A673 (cell line): Measurements from ENCODE around the gene C4B. TPM values are rescaled to one million over a fixed set of nuclear protein-coding genes. Genes with fewer than 3 reads are reported as not detected.

Experiments used
- BruUV-seq: library from RNA; stranded (reverse); fragments of 400-500 nt; replicated peaks from 2 replicates; lab custom pipeline; 2021; lab: Mats Ljungman, UMichigan
- CTCF ChIA-PET: fragments of 300-600 bp; sonication (Branson Sonifier 250); formaldehyde crosslinking; loops from one replicate; lab custom pipeline; 2022; ENCODE audit warnings: antibody characterized with exemption; lab: Charles Lee
- POLR2A ChIA-PET: fragments of 300-600 bp; sonication (Branson Sonifier 250); formaldehyde crosslinking; loops from one replicate; lab custom pipeline; 2022; ENCODE audit warnings: antibody characterized with exemption; ENCODE audit not compliant: low non-redundant PET; lab: Charles Lee
- DNase-seq: peaks from one replicate; pipeline ENCODE4 v3.0.0-alpha.2; 2015; ENCODE audit warnings: low spot score
- H3K27ac ChIP-seq: fragments of 200-600 bp; sonication (generic); 2 replicates; pipeline ENCODE4 v1.5.1; 2016; ENCODE audit warnings: mixed run types, low read depth, mild to moderate bottlenecking, mixed read lengths, antibody characterized with exemption, low read length; ENCODE audit not compliant: poor library complexity, severe bottlenecking
- H3K27me3 ChIP-seq: fragments of 200-600 bp; sonication (generic); replicated peaks from 2 replicates; pipeline ENCODE4 v1.6.1; 2017; ENCODE audit warnings: mixed run types, low read depth, mild to moderate bottlenecking, mixed read lengths, antibody characterized with exemption, low read length; ENCODE audit not compliant: insufficient read depth, poor library complexity
- H3K36me3 ChIP-seq: fragments of 200-600 bp; sonication (generic); 2 replicates; pipeline ENCODE4 v1.6.1; 2016; ENCODE audit warnings: mixed run types, mild to moderate bottlenecking, mixed read lengths, antibody characterized with exemption, low read length; ENCODE audit not compliant: insufficient read depth, poor library complexity, severe bottlenecking
- H3K4me1 ChIP-seq: fragments of 200-600 bp; sonication (generic); 2 replicates; pipeline ENCODE4 v1.6.1; 2017; ENCODE audit warnings: mixed run types, mild to moderate bottlenecking, mixed read lengths, antibody characterized with exemption, low read length; ENCODE audit not compliant: insufficient read depth, poor library complexity, severe bottlenecking
- H3K4me3 ChIP-seq: fragments of 200-600 bp; sonication (generic); 2 replicates; pipeline ENCODE4 v1.5.1; 2016; ENCODE audit warnings: low read depth, mixed run types, mild to moderate bottlenecking, mixed read lengths, low read length; ENCODE audit not compliant: poor library complexity, severe bottlenecking
- H3K9me3 ChIP-seq: fragments of 200-600 bp; sonication (generic); 2 replicates; pipeline ENCODE4 v1.6.1; 2016; ENCODE audit warnings: mixed run types, low read depth, mild to moderate bottlenecking, mixed read lengths, antibody characterized with exemption, low read length; ENCODE audit not compliant: poor library complexity, severe bottlenecking
- EZH2 ChIP-seq: fragments of 200-600 bp; sonication (generic); IDR thresholded peaks from 2 replicates; pipeline ENCODE4 v1.6.1; 2017; ENCODE audit warnings: borderline replicate concordance, low read depth, mild to moderate bottlenecking, mixed read lengths, antibody characterized with exemption, low read length; ENCODE audit not compliant: poor library complexity, severe bottlenecking
- intact Hi-C: fragments of 100-400 bp; cut with micrococcal nuclease; formaldehyde crosslinking; loops from one replicate; pipeline ENCODE4 v1.10.0; 2022; ENCODE audit not compliant: unreplicated experiment
- total RNA-seq: library from RNA; stranded (reverse); gene quantifications from 2 replicates; pipeline ENCODE4 v1.2.3, GENCODE V29; 2021
- TF ChIP-seq, protein P1 (sequence below): fragments of 300-800, 200-600 bp; sonication (generic); conservative IDR thresholded peaks from 2 replicates; pipeline ENCODE4 v1.5.1; 2017; ENCODE audit warnings: low read depth, mild to moderate bottlenecking, antibody characterized with exemption, low read length, moderate library complexity, mixed read lengths

The C4B gene
- total RNA-seq, 1 experiment from 2014 or later = 2.2 TPM

DNA sequence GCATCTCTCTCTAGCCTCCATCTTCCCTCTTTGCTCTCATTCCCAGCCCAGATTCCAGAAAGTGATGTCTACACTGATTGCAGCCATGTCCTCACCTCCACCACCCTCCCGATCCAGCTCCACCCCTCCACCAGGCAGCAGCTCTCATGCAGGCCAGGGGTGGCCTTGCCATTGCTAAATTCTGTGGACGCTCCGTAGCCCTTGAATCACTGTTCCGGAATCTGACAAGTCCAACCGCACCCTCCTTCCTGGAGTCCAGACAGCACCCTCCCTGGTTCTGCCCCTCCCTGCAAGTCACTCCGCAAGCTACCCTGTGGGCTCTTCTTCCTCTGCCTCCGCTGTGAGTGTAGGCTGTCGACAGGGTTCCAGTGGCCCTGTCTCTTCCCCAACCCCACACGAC, 68.3 kb downstream of the C4B start:
- intact Hi-C loops = no loop called here
- Histone ChIP-seq H3K27ac (no peak overlapping the region), H3K4me3 (no peak overlapping the region), H3K27me3 (peaks cover 7% of the 10 kb centered on the region), H3K4me1 (no peaks in the 10 kb centered on the region), H3K36me3 (no peaks in the 10 kb centered on the region), H3K9me3 (no peaks in the 10 kb centered on the region)
- TF ChIP-seq, protein P1, sequence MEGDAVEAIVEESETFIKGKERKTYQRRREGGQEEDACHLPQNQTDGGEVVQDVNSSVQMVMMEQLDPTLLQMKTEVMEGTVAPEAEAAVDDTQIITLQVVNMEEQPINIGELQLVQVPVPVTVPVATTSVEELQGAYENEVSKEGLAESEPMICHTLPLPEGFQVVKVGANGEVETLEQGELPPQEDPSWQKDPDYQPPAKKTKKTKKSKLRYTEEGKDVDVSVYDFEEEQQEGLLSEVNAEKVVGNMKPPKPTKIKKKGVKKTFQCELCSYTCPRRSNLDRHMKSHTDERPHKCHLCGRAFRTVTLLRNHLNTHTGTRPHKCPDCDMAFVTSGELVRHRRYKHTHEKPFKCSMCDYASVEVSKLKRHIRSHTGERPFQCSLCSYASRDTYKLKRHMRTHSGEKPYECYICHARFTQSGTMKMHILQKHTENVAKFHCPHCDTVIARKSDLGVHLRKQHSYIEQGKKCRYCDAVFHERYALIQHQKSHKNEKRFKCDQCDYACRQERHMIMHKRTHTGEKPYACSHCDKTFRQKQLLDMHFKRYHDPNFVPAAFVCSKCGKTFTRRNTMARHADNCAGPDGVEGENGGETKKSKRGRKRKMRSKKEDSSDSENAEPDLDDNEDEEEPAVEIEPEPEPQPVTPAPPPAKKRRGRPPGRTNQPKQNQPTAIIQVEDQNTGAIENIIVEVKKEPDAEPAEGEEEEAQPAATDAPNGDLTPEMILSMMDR = no peak
- ChIA-PET CTCF (no interaction called here), POLR2A (no interaction called here)
- BruUV-seq = no TSS peak
- DNase-seq = no peak

DNA sequence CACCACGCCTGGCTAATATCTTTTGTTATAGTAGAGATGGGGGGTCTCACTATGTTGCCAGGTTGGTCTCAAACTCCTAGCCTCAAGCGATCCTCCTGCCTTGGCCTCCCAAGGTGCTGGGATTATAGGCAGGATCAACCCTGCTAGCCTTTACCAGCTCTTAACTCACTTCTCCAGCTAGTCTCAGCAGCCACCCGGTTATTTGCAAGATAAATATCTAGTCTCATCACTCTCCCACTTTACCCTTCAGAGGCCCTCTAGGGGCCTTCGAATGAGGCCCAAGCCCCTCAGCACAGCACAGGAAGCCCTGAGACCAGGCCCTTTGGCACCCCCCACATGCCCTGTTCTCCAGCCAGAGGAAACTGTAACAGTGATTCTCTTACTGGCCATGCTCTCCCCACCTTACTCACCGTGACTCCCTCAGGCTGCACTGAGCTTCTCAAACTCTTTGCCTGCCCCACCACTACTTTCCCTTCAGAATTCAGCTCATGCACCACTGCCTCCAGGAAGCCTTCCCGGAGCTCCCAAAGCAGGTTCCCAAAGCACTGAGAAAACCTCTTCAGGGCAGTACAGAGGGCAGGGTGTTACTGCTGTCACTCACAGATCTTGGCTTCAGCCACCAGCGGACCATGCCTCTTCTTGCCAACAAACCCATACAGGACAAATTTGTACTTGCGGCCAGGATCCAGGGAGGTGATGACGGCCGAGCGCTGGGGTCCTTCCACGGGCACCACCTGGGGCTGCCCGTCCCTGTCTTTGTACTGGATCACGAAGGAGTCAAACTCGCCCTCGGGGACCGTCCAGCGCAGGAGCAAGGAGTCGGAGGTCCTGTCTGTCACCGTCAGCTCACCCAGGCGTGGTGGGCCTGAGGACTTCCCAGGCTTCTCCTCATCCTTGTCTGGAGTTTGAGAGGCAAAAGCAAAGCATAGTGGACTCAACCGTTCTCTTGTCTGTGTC, 69.5 kb downstream of the C4B start:
- Histone ChIP-seq H3K4me1 (no peaks in the 10 kb centered on the region), H3K9me3 (no peaks in the 10 kb centered on the region), H3K27me3 (peaks cover 7% of the 10 kb centered on the region), H3K36me3 (no peaks in the 10 kb centered on the region), H3K27ac (no peak overlapping the region), H3K4me3 (no peak overlapping the region)
- no TSS peak for BruUV-seq
- POLR2A ChIA-PET = no interaction called here
- CTCF ChIA-PET = no interaction called here
- no peak for DNase-seq
- intact Hi-C loops = no loop called here
- TF ChIP-seq, protein P1 = no peak
- no peak for TF ChIP-seq EZH2

DNA sequence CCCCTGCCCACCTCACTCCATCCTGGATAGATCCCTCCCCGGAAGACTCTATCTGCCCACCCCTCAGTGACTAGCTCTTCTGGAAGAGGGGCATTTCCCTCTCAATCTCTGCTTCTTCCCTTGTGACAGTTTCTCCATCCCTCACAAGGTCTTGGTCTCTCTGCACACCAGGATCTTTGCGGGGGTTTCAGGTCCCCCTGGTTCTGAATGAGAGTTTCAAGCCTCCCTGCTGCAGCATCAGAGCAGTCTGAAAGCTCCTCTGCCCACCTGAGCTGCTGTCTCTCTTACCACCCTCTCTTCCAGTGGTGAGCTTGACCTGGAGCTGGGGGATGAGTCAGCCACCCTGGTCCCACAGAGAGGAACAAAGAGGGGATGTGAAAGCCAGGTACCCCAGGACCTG, 70.2 kb downstream of the C4B start:
- CTCF ChIA-PET = no interaction called here
- H3K4me1 ChIP-seq = no peaks in the 10 kb centered on the region
- no peak overlapping the region for H3K4me3 ChIP-seq
- H3K36me3 ChIP-seq = no peaks in the 10 kb centered on the region
- peaks cover 7% of the 10 kb centered on the region for H3K27me3 ChIP-seq
- TF ChIP-seq EZH2 = no peak
- TF ChIP-seq, protein P1 = no peak
- H3K27ac ChIP-seq = no peak overlapping the region
- no peak for DNase-seq
- no TSS peak for BruUV-seq
- H3K9me3 ChIP-seq = no peaks in the 10 kb centered on the region
- POLR2A ChIA-PET = interaction anchor here (0.6 kb wide), 1 partner anchor 244 kb away, joined by 4 read pairs; no protein-coding TSS in a partner anchor
- intact Hi-C loops = no loop called here

Other genes with a start within 250 kb of the C4B start
- gene VWA7, start 237.5 kb upstream of the C4B start, total RNA-seq = 2.7 and 2.8 TPM in 2 replicates
- gene VARS1, start 219.0 kb upstream of the C4B start, total RNA-seq = 233 and 247 TPM in 2 replicates
- gene LSM2, start 207.8 kb upstream of the C4B start, total RNA-seq = 99.8 and 104 TPM in 2 replicates
- 1.1 and 1.4 TPM in 2 replicates for gene HSPA1L, start 199.5 kb upstream of the C4B start, total RNA-seq
- 113 and 129 TPM in 2 replicates for gene HSPA1A, start 199.3 kb upstream of the C4B start, total RNA-seq
- 116 and 131 TPM in 2 replicates for gene HSPA1B, start 187.1 kb upstream of the C4B start, total RNA-seq
- gene NEU1, start 152.0 kb upstream of the C4B start, total RNA-seq = 28.5 and 34.3 TPM in 2 replicates
- gene SLC44A4, start 135.8 kb upstream of the C4B start, total RNA-seq = not detected in 2 replicates
- 117 TPM in 2 replicates for gene EHMT2, start 117.1 kb upstream of the C4B start, total RNA-seq
- 21.3 and 25.5 TPM in 2 replicates for gene ZBTB12, start 112.7 kb upstream of the C4B start, total RNA-seq
- gene C2, start 87.1 kb upstream of the C4B start, total RNA-seq = 0.56 and 1.2 TPM in 2 replicates
- 0.32 TPM in 1 of 2 replicates, not detected in the other for gene CFB, start 68.7 kb upstream of the C4B start, total RNA-seq
- 94.3 and 96.8 TPM in 2 replicates for gene NELFE, start 55.8 kb upstream of the C4B start, total RNA-seq
- 64.2 and 71.3 TPM in 2 replicates for gene SKIC2, start 55.6 kb upstream of the C4B start, total RNA-seq
- 35.6 and 37.2 TPM in 2 replicates for gene DXO, start 42.7 kb upstream of the C4B start, total RNA-seq
- gene C4A, start 32.7 kb upstream of the C4B start, total RNA-seq = 4.6 TPM in 2 replicates
- 0.15 TPM in 1 of 2 replicates, not detected in the other for gene CYP21A2, start 23.6 kb downstream of the C4B start, total RNA-seq
- gene TNXB, start 94.5 kb downstream of the C4B start, total RNA-seq = 11.5 and 13.6 TPM in 2 replicates
- gene ATF6B, start 113.5 kb downstream of the C4B start, total RNA-seq = 70.2 and 74.7 TPM in 2 replicates
- 13.5 and 14.1 TPM in 2 replicates for gene FKBPL, start 115.5 kb downstream of the C4B start, total RNA-seq
- gene PRRT1, start 137.1 kb downstream of the C4B start, total RNA-seq = 4.5 and 4.7 TPM in 2 replicates
- gene PPT2, start 139.3 kb downstream of the C4B start, total RNA-seq = 58.6 and 70.9 TPM in 2 replicates
- gene EGFL8, start 149.8 kb downstream of the C4B start, total RNA-seq = 31.3 and 32.4 TPM in 2 replicates
- gene AGPAT1, start 161.3 kb downstream of the C4B start, total RNA-seq = 102 and 108 TPM in 2 replicates
- gene RNF5, start 163.6 kb downstream of the C4B start, total RNA-seq = 62.9 and 67.0 TPM in 2 replicates
- 13.3 and 18.8 TPM in 2 replicates for gene AGER, start 169.5 kb downstream of the C4B start, total RNA-seq
- 84.0 and 97.2 TPM in 2 replicates for gene PBX2, start 175.4 kb downstream of the C4B start, total RNA-seq
- gene GPSM3, start 177.8 kb downstream of the C4B start, total RNA-seq = 4.8 and 6.0 TPM in 2 replicates
- 2.4 and 2.8 TPM in 2 replicates for gene NOTCH4, start 209.3 kb downstream of the C4B start, total RNA-seq